ENCODE data around the gene NCAM1.

Gene NCAM1

DNA sequence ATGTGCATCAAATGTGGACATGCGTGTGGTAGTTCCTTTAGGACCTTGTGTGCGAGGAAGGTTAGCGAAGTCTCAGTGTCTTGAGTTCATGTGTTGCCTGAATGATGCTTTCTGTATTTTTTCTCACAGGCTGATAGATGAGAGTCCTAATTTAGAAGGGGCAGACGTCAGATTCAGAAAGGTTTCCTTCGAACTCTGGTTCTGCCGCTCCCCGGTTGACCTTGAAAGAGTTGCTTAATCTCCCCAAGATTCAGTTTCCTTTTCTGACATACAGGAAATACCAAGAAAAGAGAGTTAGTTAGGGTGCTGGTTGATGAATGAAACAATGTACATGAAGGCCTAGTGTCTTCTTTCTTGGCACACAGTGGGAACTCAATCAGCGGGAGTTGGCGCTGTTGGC, 317.3 kb downstream of the NCAM1 start:
- Histone ChIP-seq H3F3A (ENCODE audit: insufficient read depth) (no peaks in the 10 kb centered on the region), H3K36me3 (ENCODE audit: low read length) (no peaks in the 10 kb centered on the region), H3K27me3 (ENCODE audit: low read length) (no peaks in the 10 kb centered on the region), H3K79me2 (ENCODE audit: insufficient read depth, low read length) (no peaks in the 10 kb centered on the region), H2AFZ (ENCODE audit: low read depth, low read length, severe bottlenecking) (no peak overlapping the region), H3K9me3 (ENCODE audit: insufficient read depth, low read length) (no peaks in the 10 kb centered on the region), H3K4me3 (ENCODE audit: insufficient read depth, low read length, poor library complexity, severe bottlenecking) (no peak overlapping the region), H3K9me2 (replicated peaks; ENCODE audit: insufficient read depth, low read length) (no peaks in the 10 kb centered on the region), H3K4me2 (ENCODE audit: low read depth, low read length, poor library complexity, severe bottlenecking) (no peak overlapping the region), H3K9ac (ENCODE audit: low read length) (no peak overlapping the region), H4K20me1 (ENCODE audit: low read depth, low read length) (no peaks in the 10 kb centered on the region), H3K27ac (ENCODE audit: low read depth, low read length) (no peak overlapping the region)
- TF ChIP-seq EZH2phosphoT487 (conservative IDR thresholded peaks at IDR 0.05; ENCODE audit: low read length): no peak
- TF ChIP-seq, protein P1, sequence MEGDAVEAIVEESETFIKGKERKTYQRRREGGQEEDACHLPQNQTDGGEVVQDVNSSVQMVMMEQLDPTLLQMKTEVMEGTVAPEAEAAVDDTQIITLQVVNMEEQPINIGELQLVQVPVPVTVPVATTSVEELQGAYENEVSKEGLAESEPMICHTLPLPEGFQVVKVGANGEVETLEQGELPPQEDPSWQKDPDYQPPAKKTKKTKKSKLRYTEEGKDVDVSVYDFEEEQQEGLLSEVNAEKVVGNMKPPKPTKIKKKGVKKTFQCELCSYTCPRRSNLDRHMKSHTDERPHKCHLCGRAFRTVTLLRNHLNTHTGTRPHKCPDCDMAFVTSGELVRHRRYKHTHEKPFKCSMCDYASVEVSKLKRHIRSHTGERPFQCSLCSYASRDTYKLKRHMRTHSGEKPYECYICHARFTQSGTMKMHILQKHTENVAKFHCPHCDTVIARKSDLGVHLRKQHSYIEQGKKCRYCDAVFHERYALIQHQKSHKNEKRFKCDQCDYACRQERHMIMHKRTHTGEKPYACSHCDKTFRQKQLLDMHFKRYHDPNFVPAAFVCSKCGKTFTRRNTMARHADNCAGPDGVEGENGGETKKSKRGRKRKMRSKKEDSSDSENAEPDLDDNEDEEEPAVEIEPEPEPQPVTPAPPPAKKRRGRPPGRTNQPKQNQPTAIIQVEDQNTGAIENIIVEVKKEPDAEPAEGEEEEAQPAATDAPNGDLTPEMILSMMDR (IDR thresholded peaks at IDR 0.05; ENCODE audit: insufficient read depth, low read length, poor library complexity, severe bottlenecking): no peak

DNA sequence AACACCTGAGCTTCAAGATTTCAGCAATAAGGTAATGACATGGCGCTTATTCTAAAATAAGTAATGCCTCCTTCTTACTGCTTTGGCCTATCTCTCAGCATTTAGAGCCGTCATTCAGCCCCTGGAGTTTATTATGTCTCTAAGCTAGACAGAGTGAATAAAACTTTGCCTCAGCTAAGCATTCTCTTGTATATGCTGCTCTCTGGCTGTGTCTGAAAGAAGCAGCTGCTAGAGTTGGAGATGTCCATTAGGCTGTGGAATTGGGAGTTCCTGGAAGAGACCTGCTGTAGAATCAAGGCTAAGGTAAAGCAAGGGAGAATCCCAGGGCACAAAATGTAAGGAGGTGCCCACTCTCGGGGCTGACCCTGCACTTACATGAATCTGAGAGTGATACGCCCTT, 317.7 kb downstream of the NCAM1 start:
- no peak overlapping the region for H3K9ac ChIP-seq (ENCODE audit: low read length)
- no peaks in the 10 kb centered on the region for H3K79me2 ChIP-seq (ENCODE audit: insufficient read depth, low read length)
- H3F3A ChIP-seq (ENCODE audit: insufficient read depth): no peaks in the 10 kb centered on the region
- H3K27ac ChIP-seq (ENCODE audit: low read depth, low read length): no peak overlapping the region
- H3K4me3 ChIP-seq (ENCODE audit: insufficient read depth, low read length, poor library complexity, severe bottlenecking): no peak overlapping the region
- no peaks in the 10 kb centered on the region for H4K20me1 ChIP-seq (ENCODE audit: low read depth, low read length)
- no peak overlapping the region for H2AFZ ChIP-seq (ENCODE audit: low read depth, low read length, severe bottlenecking)
- H3K4me2 ChIP-seq (ENCODE audit: low read depth, low read length, poor library complexity, severe bottlenecking): no peak overlapping the region
- H3K9me3 ChIP-seq (ENCODE audit: insufficient read depth, low read length): no peaks in the 10 kb centered on the region
- no peaks in the 10 kb centered on the region for H3K9me2 ChIP-seq (replicated peaks; ENCODE audit: insufficient read depth, low read length)
- H3K36me3 ChIP-seq (ENCODE audit: low read length): no peaks in the 10 kb centered on the region
- H3K27me3 ChIP-seq (ENCODE audit: low read length): no peaks in the 10 kb centered on the region
- TF ChIP-seq EZH2phosphoT487 (conservative IDR thresholded peaks at IDR 0.05; ENCODE audit: low read length): no peak
- TF ChIP-seq, protein P1 (IDR thresholded peaks at IDR 0.05; ENCODE audit: insufficient read depth, low read length, poor library complexity, severe bottlenecking): no peak

DNA sequence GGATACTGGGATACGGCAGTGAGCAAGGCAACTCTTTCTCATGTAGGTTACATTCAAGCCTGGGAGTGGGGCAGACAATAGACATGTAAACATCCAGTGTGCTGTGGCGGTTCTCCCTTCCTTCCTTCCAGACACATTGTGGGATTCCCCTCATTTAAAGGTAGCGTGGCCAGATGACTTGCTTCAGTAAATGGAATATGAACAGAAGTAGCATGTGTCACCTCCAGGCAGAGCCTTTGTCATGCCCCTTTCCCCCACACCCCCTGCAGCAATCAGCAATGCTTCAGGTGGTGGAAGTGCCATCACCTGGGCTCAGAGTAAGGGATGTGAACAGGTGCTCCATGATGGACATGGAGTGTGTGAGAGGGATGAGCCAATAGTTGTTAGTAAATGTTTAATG, 318.4 kb downstream of the NCAM1 start:
- no peaks in the 10 kb centered on the region for H3K27me3 ChIP-seq (ENCODE audit: low read length)
- H3K9me3 ChIP-seq (ENCODE audit: insufficient read depth, low read length): no peaks in the 10 kb centered on the region
- H3K36me3 ChIP-seq (ENCODE audit: low read length): no peaks in the 10 kb centered on the region
- H3K27ac ChIP-seq (ENCODE audit: low read depth, low read length): no peak overlapping the region
- no peak for TF ChIP-seq EZH2phosphoT487 (conservative IDR thresholded peaks at IDR 0.05; ENCODE audit: low read length)
- TF ChIP-seq, protein P1 (IDR thresholded peaks at IDR 0.05; ENCODE audit: insufficient read depth, low read length, poor library complexity, severe bottlenecking): no peak
- no peak overlapping the region for H3K4me3 ChIP-seq (ENCODE audit: insufficient read depth, low read length, poor library complexity, severe bottlenecking)
- H3K9ac ChIP-seq (ENCODE audit: low read length): no peak overlapping the region
- H4K20me1 ChIP-seq (ENCODE audit: low read depth, low read length): no peaks in the 10 kb centered on the region
- no peaks in the 10 kb centered on the region for H3F3A ChIP-seq (ENCODE audit: insufficient read depth)
- H3K9me2 ChIP-seq (replicated peaks; ENCODE audit: insufficient read depth, low read length): no peaks in the 10 kb centered on the region
- H3K4me2 ChIP-seq (ENCODE audit: low read depth, low read length, poor library complexity, severe bottlenecking): no peak overlapping the region
- H2AFZ ChIP-seq (ENCODE audit: low read depth, low read length, severe bottlenecking): no peak overlapping the region
- no peaks in the 10 kb centered on the region for H3K79me2 ChIP-seq (ENCODE audit: insufficient read depth, low read length)

All from SU-DHL-6 (cell line).